HepG2 (cell line): ENCODE data around the gene SLC39A3. TPM values are rescaled to one million over a fixed set of nuclear protein-coding genes. Genes with fewer than 3 reads are reported as not detected.

Source experiments
- ATAC-seq: fragments of 200-7000 bp; cut with Tn5 transposase; 3 replicates; pipeline ENCODE4 v1.9.1; 2020; ENCODE audit warnings: mild to moderate bottlenecking, moderate library complexity
- BruUV-seq: library from RNA; stranded (reverse); fragments of 400-500 nt; replicated peaks from 2 replicates; lab custom pipeline; 2021; lab: Mats Ljungman, UMichigan
- CTCF ChIA-PET: fragments of 300-600 bp; formaldehyde crosslinking; extraction: SDS; loops from one replicate; lab custom pipeline; 2021; ENCODE audit warnings: low total read pairs, inconsistent platforms, low intra/inter-chr PET ratio; lab: Yijun Ruan, JAX
- POLR2A ChIA-PET: fragments of 350-600 bp; sonication (Branson Sonifier 250); formaldehyde crosslinking; loops from one replicate; lab custom pipeline; 2020; ENCODE audit warnings: antibody characterized with exemption, inconsistent platforms; lab: Yijun Ruan, JAX
- DNase-seq: peaks from one replicate; pipeline ENCODE4 v3.0.0-alpha.2; 2015; ENCODE audit warnings: low spot score
- FAIRE-seq: peaks from 3 replicates; lab custom pipeline; 2011; peaks lifted over from hg19 to GRCh38; lab: Jason Lieb, UNC
- H2AFZ ChIP-seq: one replicate; pipeline ENCODE4 v1.6.1; 2011; ENCODE audit warnings: low read length, inconsistent platforms
- H3K27ac ChIP-seq: fragments of 300-600 bp; 3 replicates; pipeline ENCODE4 v1.8.0; 2011; ENCODE audit warnings: mixed run types, mild to moderate bottlenecking, mixed read lengths, low read length, inconsistent platforms; ENCODE audit not compliant: insufficient read depth; ENCODE audit errors: extremely low read length
- H3K27me3 ChIP-seq, 2 experiments: fragments of 200-600 bp in 1 of 2; 2 replicates in 1 of 2; 3 replicates in 1 of 2; pipeline versions ENCODE4 v1.6.0 to v1.8.0; 2011; ENCODE audit warnings: low read length in 2 of 2, mild to moderate bottlenecking in 2 of 2, moderate library complexity in 2 of 2, inconsistent platforms in 1 of 2; ENCODE audit not compliant: insufficient read depth in 2 of 2, control insufficient read depth in 1 of 2
- H3K36me3 ChIP-seq, 2 experiments: fragments of 200-600 bp in 1 of 2; replicated peaks in 1 of 2; 2 replicates in 1 of 2; 3 replicates in 1 of 2; pipeline versions ENCODE4 v1.5.1 to v1.8.0; 2011; ENCODE audit warnings: low read length in 2 of 2, inconsistent platforms in 1 of 2; ENCODE audit not compliant: insufficient read depth in 2 of 2, control insufficient read depth in 1 of 2
- H3K4me1 ChIP-seq: 2 replicates; pipeline ENCODE4 v1.5.1; 2012; ENCODE audit warnings: low read length, inconsistent platforms; ENCODE audit not compliant: insufficient read depth
- H3K4me2 ChIP-seq: 2 replicates; pipeline ENCODE4 v1.6.0; 2011; ENCODE audit warnings: low read depth, low read length, inconsistent platforms
- H3K4me3 ChIP-seq, 3 experiments: fragments of 200-600 bp in 1 of 3; sonication (generic), shearing (Covaris generic) in 1 of 3; replicated peaks in 1 of 3; 2 replicates each; pipeline ENCODE4 v1.5.1; 2011 to 2016; ENCODE audit warnings: low read length in 3 of 3, inconsistent platforms in 2 of 3, low read depth in 2 of 3, mild to moderate bottlenecking in 2 of 3, control low read depth in 1 of 3, mixed read lengths in 1 of 3; ENCODE audit not compliant: insufficient read depth in 1 of 3
- H3K79me2 ChIP-seq: one replicate; pipeline ENCODE4 v1.6.1; 2011; ENCODE audit warnings: low read length, inconsistent platforms; ENCODE audit not compliant: insufficient read depth
- H3K9ac ChIP-seq: 2 replicates; pipeline ENCODE4 v1.6.0; 2011; ENCODE audit warnings: mild to moderate bottlenecking, low read depth, low read length, inconsistent platforms; ENCODE audit not compliant: insufficient read depth
- H3K9me3 ChIP-seq: 2 replicates; pipeline ENCODE4 v1.5.1; 2012; ENCODE audit warnings: mild to moderate bottlenecking, low read length
- H4K20me1 ChIP-seq: 2 replicates; pipeline ENCODE4 v1.6.0; 2011; ENCODE audit warnings: inconsistent platforms, mild to moderate bottlenecking, low read length, moderate library complexity; ENCODE audit not compliant: insufficient read depth
- FOSL1 ChIP-seq: sonication (generic); formaldehyde crosslinking; IDR thresholded peaks from 2 replicates; pipeline ENCODE4 v1.9.0; 2021; ENCODE audit warnings: missing genetic modification reagents, borderline replicate concordance
- SMARCC2 ChIP-seq: fragments of 450-650 bp; IDR thresholded peaks from 2 replicates; pipeline ENCODE4 v1.6.1; 2017; ENCODE audit warnings: antibody characterized with exemption, mild to moderate bottlenecking
- TCF12 ChIP-seq, 2 experiments: fragments of 450-650 bp in 1 of 2; sonication (generic) in 1 of 2; formaldehyde crosslinking in 1 of 2; IDR thresholded peaks; 2 replicates each; pipeline versions ENCODE4 v1.6.1 to v1.8.0; 2017 to 2022; ENCODE audit warnings: antibody characterized with exemption in 1 of 2, mild to moderate bottlenecking in 1 of 2, missing genetic modification reagents in 1 of 2, moderate library complexity in 1 of 2
- ZBTB42 ChIP-seq: sonication (generic); formaldehyde crosslinking; IDR thresholded peaks from 2 replicates; pipeline ENCODE4 v1.5.0; 2020; ENCODE audit warnings: mild to moderate bottlenecking, missing genetic modification reagents
- ZFP41 ChIP-seq: sonication (generic); formaldehyde crosslinking; IDR thresholded peaks from 2 replicates; pipeline ENCODE4 v1.4.0; 2020; ENCODE audit warnings: mild to moderate bottlenecking, missing genetic modification reagents, borderline replicate concordance
- ZNF234 ChIP-seq: sonication (generic); formaldehyde crosslinking; conservative IDR thresholded peaks from 2 replicates; pipeline ENCODE4 v1.5.1; 2020; ENCODE audit warnings: mild to moderate bottlenecking, missing genetic modification reagents
- ZNF556 ChIP-seq: sonication (generic); formaldehyde crosslinking; IDR thresholded peaks from 2 replicates; pipeline ENCODE4 v1.4.0; 2020; ENCODE audit warnings: mild to moderate bottlenecking, missing genetic modification reagents, borderline replicate concordance
- WGBS: methylation state at CpG from one replicate; pipeline ENCODE4 v1.1.6; 2017; ENCODE audit warnings: low lambda C conversion rate; 5-methylcytosine and 5-hydroxymethylcytosine counted together
- in situ Hi-C: cut with HindIII; loops from 2 replicates; pipeline ENCODE4 v1.10.0; 2017; ENCODE audit warnings: low pct_unique_long_range_greater_than_20kb; ENCODE audit not compliant: extremely low pct_ligation_motif_present
- intact Hi-C: fragments of 100-400 bp; cut with micrococcal nuclease; formaldehyde crosslinking; loops from one replicate; pipeline ENCODE4 v1.10.0; 2022; ENCODE audit not compliant: unreplicated experiment
- polyA plus RNA-seq, 8 experiments: library from polyadenylated mRNA; depleted of rRNA in 3 of 8; stranded (reverse) in 7 of 8; unstranded in 1 of 8; fragments of >200 nt; fragmentation: Illumina TruSeq in 4 of 8; extraction: Trizol in 4 of 8; gene quantifications; 2 replicates each; pipeline versions ENCODE4 v1.2.1 to v1.2.3, GENCODE V29; 2011 to 2016; ENCODE audit warnings: low read depth in 4 of 8, missing spikeins in 1 of 8, mixed read lengths in 1 of 8; ENCODE audit not compliant: insufficient read depth in 1 of 8
- total RNA-seq, 5 experiments: library from RNA; depleted of rRNA; stranded (reverse); fragments of >200 nt; fragmentation: Illumina TruSeq; extraction: Trizol; gene quantifications; 2 replicates each; pipeline ENCODE4 v1.2.3, GENCODE V29; 2016; ENCODE audit warnings: low read depth in 1 of 5

SLC39A3 gene
- total and polyA plus RNA-seq, 2 of the 13 experiments (the other 11 are each of a cell fraction or from before 2014, with no cell fraction given): 33.6 to 41.6 TPM

DNA sequence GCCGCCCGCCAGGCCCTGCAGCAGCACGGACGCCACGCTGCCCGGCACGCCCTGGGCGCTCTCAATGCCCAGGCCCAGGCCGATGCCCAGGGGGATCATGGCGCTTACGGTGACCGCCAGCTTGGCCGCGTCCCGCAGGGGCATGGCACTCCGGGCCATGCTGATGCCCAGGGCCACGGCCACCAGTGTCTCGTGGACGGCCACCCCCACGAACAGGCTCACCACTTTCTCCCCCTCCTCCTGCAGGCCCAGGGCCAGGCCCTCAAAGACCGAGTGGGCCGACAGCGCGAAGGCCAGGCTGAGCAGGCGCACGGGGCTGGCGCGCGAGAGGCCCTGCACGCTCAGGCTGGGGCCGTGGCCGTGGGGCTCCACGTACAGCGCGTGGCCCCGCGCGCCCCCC is 6.9 kb downstream of the SLC39A3 start:
- ChIA-PET POLR2A (no interaction called here), CTCF (no interaction called here)
- in situ Hi-C loops: no loop called here
- intact Hi-C loops: no loop called here
- peaks cover 5 to 30% of the 10 kb centered on the region in 2 experiments; a peak in 3 of 5 replicates for H3K36me3 ChIP-seq
- no TSS peak for BruUV-seq
- no peak for FAIRE-seq
- H3K4me3 ChIP-seq: no peak overlapping the region
- no peak for ATAC-seq
- TF ChIP-seq TCF12 (IDR thresholded peaks at IDR 0.05) (no peak), TCF12 (CRISPR knock-in tag; IDR thresholded peaks at IDR 0.05) (no peak), SMARCC2 (no peak)
- H3K79me2 ChIP-seq: no peaks in the 10 kb centered on the region
- no peak overlapping the region for H3K9ac ChIP-seq
- DNase-seq: no peak
- peaks cover 2 to 8% of the 10 kb centered on the region in 2 experiments; a peak in 3 of 5 replicates for H3K27me3 ChIP-seq
- no peak overlapping the region for H2AFZ ChIP-seq
- no peak overlapping the region for H3K27ac ChIP-seq
- WGBS: no CpG with 5 or more reads among the region's 38 CpGs
- no peak overlapping the region for H3K4me2 ChIP-seq
- H3K9me3 ChIP-seq: no peaks in the 10 kb centered on the region
- H3K4me1 ChIP-seq: no peaks in the 10 kb centered on the region; the same call in 1 of the 2 replicates
- no peaks in the 10 kb centered on the region for H4K20me1 ChIP-seq

- in situ Hi-C loops (no loop called here), intact Hi-C loops (no loop called here)
- H4K20me1 ChIP-seq: no peaks in the 10 kb centered on the region
- no peak overlapping the region for H3K27ac ChIP-seq
- DNase-seq (no peak), ATAC-seq (no peak), FAIRE-seq (no peak)
- POLR2A ChIA-PET: no interaction called here
- no peak overlapping the region for H3K4me2 ChIP-seq
- no TSS peak for BruUV-seq
- CTCF ChIA-PET: no interaction called here
- no peaks in the 10 kb centered on the region for H3K9me3 ChIP-seq
- H3K4me3 ChIP-seq: no peak overlapping the region
- no peak overlapping the region for H2AFZ ChIP-seq
- peaks cover 5 to 30% of the 10 kb centered on the region in 2 experiments; a peak in 3 of 5 replicates for H3K36me3 ChIP-seq
- H3K79me2 ChIP-seq: no peaks in the 10 kb centered on the region
- H3K9ac ChIP-seq: no peak overlapping the region
- H3K27me3 ChIP-seq: peaks cover 4 to 15% of the 10 kb centered on the region in 2 experiments; a peak in 4 of 5 replicates
- 95% methylated on average over 4 of the region's 33 CpGs for WGBS
- H3K4me1 ChIP-seq: peaks cover 3% of the 10 kb centered on the region; the same call in 1 of the 2 replicates
- no peak for TF ChIP-seq ZNF556
- TF ChIP-seq ZBTB42: no peak
- no peak for TF ChIP-seq ZFP41 (CRISPR knock-in tag)
- no peak for TF ChIP-seq ZNF234 (CRISPR knock-in tag)
- no peak for TF ChIP-seq FOSL1
Observed at GRCh38 chr19:2732157-2732725, 7.6 kb downstream of the SLC39A3 start.
